HepG2 (cell line): ENCODE measurements around the gene DND1. TPM values are rescaled to one million over a fixed set of nuclear protein-coding genes. Genes with fewer than 3 reads are reported as not detected.

Experiments used
- AHR ChIP-seq: IDR thresholded peaks from 2 replicates; pipeline ENCODE4 v1.6.1; 2018; ENCODE audit warnings: missing genetic modification reagents, missing compliant biosample characterization
- ATF7-NPFF ChIP-seq: sonication (generic); formaldehyde crosslinking; IDR thresholded peaks from 2 replicates; pipeline ENCODE4 v1.8.1; 2023; ENCODE audit warnings: mild to moderate bottlenecking, low read depth, missing genetic modification reagents, moderate library complexity
- HBP1 ChIP-seq: IDR thresholded peaks from 2 replicates; pipeline ENCODE4 v1.6.1; 2016; ENCODE audit warnings: low read depth, control low read depth
- HNRNPUL1 ChIP-seq: fragments of 200-400 bp; formaldehyde crosslinking; IDR thresholded peaks from 2 replicates; pipeline ENCODE4 v1.6.1; 2017; ENCODE audit warnings: low read depth, mild to moderate bottlenecking, low read length, moderate library complexity
- KAT7 ChIP-seq: IDR thresholded peaks from 2 replicates; pipeline ENCODE4 v1.6.1; 2018; ENCODE audit warnings: borderline replicate concordance, missing compliant biosample characterization
- SMARCC2 ChIP-seq: fragments of 450-650 bp; IDR thresholded peaks from 2 replicates; pipeline ENCODE4 v1.6.1; 2017; ENCODE audit warnings: antibody characterized with exemption, mild to moderate bottlenecking
- SRSF9 ChIP-seq: fragments of 200-400 bp; formaldehyde crosslinking; IDR thresholded peaks from 2 replicates; pipeline ENCODE4 v1.6.1; 2018; ENCODE audit warnings: borderline replicate concordance, mild to moderate bottlenecking, low read depth, low read length; ENCODE audit not compliant: insufficient read depth, poor library complexity, severe bottlenecking
- STAT6 ChIP-seq: sonication (generic); formaldehyde crosslinking; IDR thresholded peaks from 2 replicates; pipeline ENCODE4 v1.4.0; 2020; ENCODE audit warnings: missing genetic modification reagents, mild to moderate bottlenecking, borderline replicate concordance
- U2AF1 ChIP-seq: fragments of 200-400 bp; formaldehyde crosslinking; optimal IDR thresholded peaks from 2 replicates; pipeline ENCODE3; 2017; ENCODE audit warnings: mild to moderate bottlenecking, low read depth, low read length
- ZBTB38 ChIP-seq: sonication (generic); formaldehyde crosslinking; IDR thresholded peaks from 2 replicates; pipeline ENCODE4 v1.5.1; 2020; ENCODE audit warnings: mild to moderate bottlenecking, missing genetic modification reagents
- ZC3H4 ChIP-seq: sonication (generic); formaldehyde crosslinking; IDR thresholded peaks from 2 replicates; pipeline ENCODE4 v1.4.0; 2020; ENCODE audit warnings: missing genetic modification reagents, borderline replicate concordance
- ZNF274 ChIP-seq: sonication (generic); formaldehyde crosslinking; IDR thresholded peaks from 2 replicates; pipeline ENCODE4 v1.5.1; 2020; ENCODE audit warnings: mild to moderate bottlenecking, missing genetic modification reagents
- ZNF350 ChIP-seq: sonication (generic); formaldehyde crosslinking; IDR thresholded peaks from 2 replicates; pipeline ENCODE4 v1.4.0; 2020; ENCODE audit warnings: mild to moderate bottlenecking, low read depth, missing genetic modification reagents, borderline replicate concordance
- ZNF432 ChIP-seq: sonication (generic); formaldehyde crosslinking; IDR thresholded peaks from 2 replicates; pipeline ENCODE4 v1.5.0; 2020; ENCODE audit warnings: missing genetic modification reagents, mild to moderate bottlenecking, borderline replicate concordance
- ZNF646 ChIP-seq: sonication (generic); formaldehyde crosslinking; IDR thresholded peaks from 2 replicates; pipeline ENCODE4 v1.9.0; 2021; ENCODE audit warnings: mild to moderate bottlenecking, missing genetic modification reagents
- ZNF83 ChIP-seq: sonication (generic); formaldehyde crosslinking; IDR thresholded peaks from 2 replicates; pipeline ENCODE4 v1.4.0; 2020; ENCODE audit warnings: missing genetic modification reagents, mild to moderate bottlenecking, borderline replicate concordance
- polyA plus RNA-seq, 8 experiments: library from polyadenylated mRNA; depleted of rRNA in 3 of 8; stranded (reverse) in 7 of 8; unstranded in 1 of 8; fragments of >200 nt; fragmentation: Illumina TruSeq in 4 of 8; extraction: Trizol in 4 of 8; gene quantifications; 2 replicates each; pipeline versions ENCODE4 v1.2.1 to v1.2.3, GENCODE V29; 2011 to 2016; ENCODE audit warnings: low read depth in 4 of 8, missing spikeins in 1 of 8, mixed read lengths in 1 of 8; ENCODE audit not compliant: insufficient read depth in 1 of 8
- total RNA-seq, 5 experiments: library from RNA; depleted of rRNA; stranded (reverse); fragments of >200 nt; fragmentation: Illumina TruSeq; extraction: Trizol; gene quantifications; 2 replicates each; pipeline ENCODE4 v1.2.3, GENCODE V29; 2016; ENCODE audit warnings: low read depth in 1 of 5

DND1 gene
- total and polyA plus RNA-seq, 2 of the 13 experiments (the other 11 are each of a cell fraction or from before 2014, with no cell fraction given): 0.48 to 0.55 TPM

- TF ChIP-seq ZNF646 (CRISPR knock-in tag) (peak; percentile 60), ZNF83 (CRISPR knock-in tag) (no peak), HBP1 (CRISPR knock-in tag) (peak; percentile 50; the same call in 1 of the 2 replicates), SMARCC2 (no peak), ATF7-NPFF (peak; percentile 76), SRSF9 (no peak), ZBTB38 (CRISPR knock-in tag) (peak; percentile 49; the same call in 1 of the 2 replicates), ZNF432 (CRISPR knock-in tag) (no peak), HNRNPUL1 (no peak), KAT7 (CRISPR knock-in tag) (peak; percentile 96), ZC3H4 (CRISPR knock-in tag) (peak; percentile 6; the same call in 1 of the 2 replicates), STAT6 (CRISPR knock-in tag) (peak; percentile 24; the same call in 1 of the 2 replicates), U2AF1 (no peak), ZNF350 (CRISPR knock-in tag) (peak; percentile 84; the same call in 1 of the 2 replicates), ZNF274 (CRISPR knock-in tag) (peak; percentile 93), AHR (CRISPR knock-in tag) (no peak; the same call in 1 of the 2 replicates)
These were observed 34.0 kb downstream of the DND1 start, which contains the start of gene TMCO6 (continued) for GRCh38 chr5:140639148-140639981.
